ENCODE data around the gene PLCD3.
"Not testable (repeated sequence)": the region's sequence is repeated elsewhere in the genome, so short reads cannot be mapped to it uniquely, and the experiment has no call there.

PLCD3 gene

DNA sequence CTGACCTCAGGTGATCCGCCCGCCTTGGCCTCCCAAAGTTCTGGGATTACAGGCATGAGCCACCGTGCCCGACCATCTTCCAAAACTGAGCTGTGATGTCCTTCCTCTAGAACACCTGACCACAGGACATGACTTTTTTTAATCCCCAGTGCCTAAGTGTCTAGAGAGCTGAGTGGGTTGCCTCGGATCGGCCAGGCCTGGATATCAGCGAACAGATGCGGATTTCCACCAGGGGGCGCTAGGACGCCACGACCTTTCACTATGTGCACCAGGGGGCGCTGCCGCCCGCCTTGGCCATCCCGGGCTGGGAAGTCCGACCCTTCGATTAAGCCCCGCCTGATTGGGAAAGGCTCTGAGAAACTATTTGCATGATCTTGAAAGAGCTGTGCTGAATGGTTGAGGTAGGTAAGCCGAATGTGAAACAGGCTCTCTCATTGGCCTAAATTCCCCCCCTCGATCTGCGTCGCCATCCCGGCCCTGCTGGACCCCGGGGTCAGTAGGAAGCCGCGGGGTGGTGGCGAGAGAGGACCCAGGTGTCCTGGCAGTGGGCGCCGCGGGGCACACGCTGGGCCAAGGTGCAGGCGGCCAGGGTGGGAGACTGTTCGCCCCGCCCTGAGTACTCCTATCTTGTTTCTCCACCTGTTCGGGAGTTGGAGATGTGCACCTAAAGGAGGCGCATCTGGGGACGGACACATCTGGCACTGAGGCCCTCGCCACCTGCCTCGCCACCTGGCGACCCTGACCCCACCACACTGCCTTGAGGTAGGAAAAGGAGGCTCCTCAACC is 3.1 kb upstream of the PLCD3 start, which contains the start of gene ACBD4:
ACBD4 (plus strand) TSS at position 496 of the 786 bp plus-strand sequence. CDS start 458 bp downstream, outside the sequence.
- peak; percentile 90 to 93 for DNase-seq (ENCODE audit: low read depth in 2 of 2)

DNA sequence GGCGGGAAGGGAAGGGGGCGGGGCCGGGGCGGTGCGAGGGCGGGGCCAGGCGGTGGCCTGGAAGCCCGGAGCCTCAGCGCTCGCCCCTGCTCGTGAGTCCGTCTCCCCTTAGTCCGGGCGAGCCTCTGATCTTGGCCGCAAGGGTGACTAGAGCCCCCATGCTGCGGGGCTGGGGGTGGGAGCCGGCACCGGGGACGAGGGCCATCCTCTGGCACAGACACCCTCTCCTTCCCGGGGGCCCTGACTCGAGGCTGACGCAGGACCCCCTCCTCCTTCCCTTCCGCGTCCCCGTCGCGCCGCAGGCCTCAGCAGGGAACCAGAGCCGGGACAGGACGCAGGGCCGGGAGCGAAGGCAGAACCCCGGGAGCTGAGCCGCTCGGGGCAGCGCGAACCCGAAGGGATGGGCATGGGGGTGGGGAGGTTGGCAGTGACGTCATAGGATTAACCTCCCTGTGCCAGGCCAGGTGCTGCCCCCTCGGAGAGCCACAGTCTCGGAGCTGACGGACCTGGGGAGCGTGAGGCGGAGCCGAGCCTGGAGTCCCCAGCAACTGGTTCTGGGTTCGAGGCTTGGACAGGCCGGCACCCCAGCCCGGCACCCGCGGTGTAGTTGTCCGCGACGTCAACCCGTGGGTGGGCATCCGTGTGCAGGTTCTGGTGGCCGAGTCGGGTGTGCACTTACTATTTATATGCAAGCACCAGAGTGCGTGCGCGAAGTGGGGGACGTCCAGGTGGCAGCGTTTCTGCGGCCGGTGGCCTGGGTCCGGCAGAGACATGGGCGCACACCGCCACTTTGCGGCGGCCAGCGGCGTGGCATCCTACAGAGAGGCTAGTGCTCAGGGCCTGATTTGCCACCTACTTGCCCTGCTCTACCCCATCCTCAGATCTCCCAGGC is 503 bp upstream of the PLCD3 start:
- no peak for DNase-seq (ENCODE audit: low read depth in 2 of 2)

DNA sequence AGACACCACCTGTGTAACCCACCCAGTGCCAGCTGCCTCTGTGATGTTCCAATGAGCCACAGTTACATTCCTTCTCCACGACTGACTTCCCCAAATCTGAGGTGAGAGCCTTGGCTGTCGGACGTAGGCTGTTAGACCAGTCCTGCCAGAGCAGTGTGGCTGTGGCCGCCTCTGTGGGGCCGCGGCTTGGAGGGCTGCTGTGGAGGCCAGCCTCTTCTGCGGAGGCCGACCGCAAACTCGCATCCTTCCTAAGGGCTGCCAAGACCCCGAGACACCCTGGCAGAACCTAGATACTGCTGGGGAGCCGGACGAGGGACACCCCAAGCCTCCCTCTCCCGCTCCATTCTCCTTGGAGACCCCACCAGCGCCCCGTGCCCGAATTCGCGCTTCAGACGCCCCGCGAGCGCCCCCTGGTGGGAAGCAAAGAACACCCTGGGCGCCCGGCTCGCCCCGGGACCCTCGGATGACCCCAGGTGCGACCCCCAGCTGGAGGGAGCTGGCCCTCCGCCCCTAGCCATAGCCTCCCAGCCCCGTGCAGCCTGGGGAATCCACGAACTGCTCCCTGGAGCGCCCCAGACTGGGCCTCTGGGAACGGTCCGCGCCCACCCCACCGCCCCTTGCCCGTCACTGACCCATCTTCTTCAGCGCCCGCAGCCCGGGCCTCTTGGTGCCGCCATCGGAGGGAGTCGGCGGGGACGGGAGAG is 547 bp downstream of the PLCD3 start:
- DNase-seq (ENCODE audit: low read depth in 2 of 2): no peak

DNA sequence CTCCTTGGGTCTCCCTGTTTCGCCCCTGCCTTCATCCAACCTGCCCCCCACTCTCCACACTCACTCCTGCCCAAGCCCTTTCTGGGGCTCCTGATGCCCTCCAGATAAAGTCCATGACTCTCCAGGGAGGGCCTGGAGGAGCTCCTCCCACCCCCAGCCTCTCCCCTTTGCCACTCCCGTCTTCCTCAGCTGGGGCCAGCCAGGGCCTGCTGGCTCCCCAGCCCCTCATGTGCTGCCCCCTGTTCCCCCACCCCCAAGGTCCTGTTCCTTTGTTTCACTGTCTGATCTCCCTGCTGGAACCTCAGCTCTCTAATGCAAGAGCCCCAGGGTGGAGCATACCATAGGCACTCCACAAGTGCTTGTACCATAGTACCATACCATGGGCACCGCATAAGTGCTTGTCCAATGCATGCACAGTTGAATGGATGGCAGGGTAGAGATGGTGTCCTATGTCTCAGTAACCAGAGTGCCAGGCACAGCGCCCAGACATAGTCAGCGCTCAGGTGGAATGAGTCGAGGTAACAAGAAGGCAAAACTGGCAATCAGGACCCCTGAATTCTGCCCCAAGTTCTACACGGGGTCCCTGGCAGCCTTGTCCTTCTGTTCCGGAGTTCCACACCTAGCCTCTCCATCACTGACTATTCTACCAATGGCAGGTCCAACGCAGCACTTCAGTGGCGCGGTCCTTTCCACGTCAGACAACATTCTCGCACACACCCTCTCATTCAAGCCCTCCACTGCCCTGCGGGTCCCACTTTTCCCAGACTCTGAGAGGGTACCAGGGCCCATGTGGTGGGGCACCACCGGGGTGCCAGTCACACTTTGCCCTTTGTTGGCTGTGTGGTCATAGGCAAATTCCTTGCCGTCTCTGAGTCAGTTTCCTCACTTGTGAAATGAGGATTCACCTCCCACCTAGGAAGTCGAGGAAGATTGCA is 1.4 kb downstream of the PLCD3 start:
- DNase-seq (ENCODE audit: low read depth in 2 of 2): no peak

DNA sequence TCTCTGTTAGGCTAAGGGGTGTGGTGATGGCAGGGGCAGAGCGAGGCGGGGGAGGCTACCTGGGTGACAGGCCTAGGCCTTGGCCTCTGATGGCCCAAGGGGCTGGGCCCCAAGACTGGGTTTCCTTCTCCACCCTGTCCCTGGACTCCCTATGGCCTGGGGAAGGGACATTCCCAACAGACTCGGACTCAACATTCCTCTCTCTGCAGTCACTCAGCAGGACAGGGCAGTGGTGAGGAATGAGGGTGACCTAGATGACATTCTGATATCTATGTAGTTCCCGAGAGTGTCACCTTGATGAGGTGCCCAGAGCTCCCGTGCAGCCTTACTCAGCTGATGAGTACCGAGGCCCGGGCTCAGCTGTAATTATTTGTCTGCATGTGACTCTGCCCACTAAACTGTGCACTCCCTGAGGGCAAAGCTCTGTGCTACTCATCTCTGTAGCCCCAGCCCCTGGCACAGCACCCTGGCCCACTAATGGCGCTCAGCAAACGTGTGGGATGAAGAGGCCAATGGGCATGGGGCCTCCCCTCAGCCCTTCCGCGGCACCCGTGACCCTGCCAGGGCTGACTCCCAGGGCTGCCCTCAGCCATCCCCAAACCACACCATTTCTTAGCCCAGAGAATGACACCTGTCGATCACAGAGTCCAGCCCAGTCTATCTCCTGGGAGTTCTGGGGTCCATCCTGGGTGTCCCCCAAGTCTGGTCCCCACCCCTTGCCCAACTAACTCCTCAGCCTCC is 2.2 kb downstream of the PLCD3 start:
- DNase-seq (ENCODE audit: low read depth in 2 of 2): no peak

DNA sequence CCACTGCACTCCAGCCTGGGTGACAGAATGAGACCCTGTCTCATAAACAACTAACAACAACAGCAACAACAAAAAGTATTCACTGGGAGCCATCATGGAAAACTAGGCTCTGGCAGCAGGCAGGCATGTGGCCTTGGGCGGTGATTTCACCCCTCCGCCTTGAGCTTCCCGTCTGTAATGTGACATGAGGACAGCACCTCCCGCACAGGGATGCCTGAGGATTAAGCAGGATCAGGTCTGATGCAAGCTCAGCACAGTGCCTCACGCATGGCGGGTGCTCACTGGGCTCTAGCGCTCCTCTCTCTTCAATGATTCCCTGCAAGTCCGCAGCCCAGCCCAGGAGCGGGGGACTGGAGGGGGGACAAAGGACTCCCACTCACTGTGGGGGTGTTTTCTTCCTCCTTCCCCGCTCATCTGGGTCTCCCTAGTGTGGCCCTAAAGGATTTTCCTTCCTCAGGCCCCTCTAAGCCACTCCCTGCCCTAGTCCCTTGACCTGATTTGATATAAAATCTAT is 2.8 kb downstream of the PLCD3 start:
- DNase-seq (ENCODE audit: low read depth in 2 of 2): no peak

- DNase-seq (ENCODE audit: low read depth in 2 of 2): no peak
Observed at GRCh38 chr17:45128989-45129388, 3.3 kb downstream of the PLCD3 start.

- DNase-seq (ENCODE audit: low read depth in 2 of 2): no peak
Observed at GRCh38 chr17:45128331-45128730, 4.0 kb downstream of the PLCD3 start.

GRCh38 chr17:45127548-45128300 is 4.6 kb downstream of the PLCD3 start:
- no peak for DNase-seq (ENCODE audit: low read depth in 2 of 2)

- DNase-seq (ENCODE audit: low read depth in 2 of 2): no peak
Observed at GRCh38 chr17:45127207-45127547, 5.1 kb downstream of the PLCD3 start.

DNA sequence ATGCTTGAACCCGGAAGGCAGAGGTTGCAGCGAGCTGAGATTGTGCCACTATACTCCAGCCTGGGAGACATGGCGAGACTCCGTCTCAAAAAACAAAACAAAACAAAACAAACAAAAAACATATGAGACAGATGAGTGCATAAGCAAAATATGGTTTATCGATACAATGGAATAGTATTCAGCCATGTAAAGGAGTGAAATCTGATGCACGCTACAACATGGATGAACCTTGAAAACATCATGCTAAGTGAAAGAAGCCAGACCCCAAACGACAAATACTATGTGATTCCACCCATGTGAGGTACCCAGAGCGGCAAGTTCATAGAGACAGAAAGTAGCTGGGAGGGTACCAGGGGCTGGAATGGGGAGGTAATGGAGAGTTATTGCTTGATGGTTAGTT is 6.8 kb downstream of the PLCD3 start:
- no peak for DNase-seq (ENCODE audit: low read depth in 2 of 2)

GRCh38 chr17:45124797-45125122 is 7.6 kb downstream of the PLCD3 start:
- DNase-seq (ENCODE audit: low read depth in 2 of 2): not testable (repeated sequence)

GRCh38 chr17:45123930-45124796 is 8.2 kb downstream of the PLCD3 start:
- DNase-seq (ENCODE audit: low read depth in 2 of 2): peak; percentile 42 to 49

- no peak for DNase-seq (ENCODE audit: low read depth in 2 of 2)
Observed at GRCh38 chr17:45123076-45123770, 9.1 kb downstream of the PLCD3 start.

- no peak for DNase-seq (ENCODE audit: low read depth in 2 of 2)
Observed at GRCh38 chr17:45121055-45121454, 11.3 kb downstream of the PLCD3 start.

- no peak for DNase-seq (ENCODE audit: low read depth in 2 of 2)
Observed at GRCh38 chr17:45120558-45120957, 11.8 kb downstream of the PLCD3 start.

DNA sequence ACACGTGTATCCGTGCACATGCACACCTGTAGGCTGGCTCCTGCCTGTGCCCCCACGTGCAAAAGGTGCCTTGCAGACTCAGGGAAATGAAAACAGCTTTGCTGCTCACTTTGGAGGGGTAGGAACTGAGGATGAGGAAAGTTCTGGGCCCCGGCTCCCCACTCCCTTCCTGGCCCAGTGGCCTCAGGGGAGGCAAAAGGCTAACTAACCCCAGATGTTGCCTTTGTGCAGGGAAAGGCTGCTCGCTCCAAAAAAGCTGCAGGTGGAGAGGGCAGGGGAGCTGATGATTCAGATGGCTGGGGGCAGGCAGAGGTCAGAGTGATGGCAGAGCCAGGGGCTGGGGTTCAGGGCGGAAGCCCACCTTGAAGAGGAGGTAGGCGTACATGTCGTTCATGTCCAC is 12.4 kb downstream of the PLCD3 start:
- no peak for DNase-seq (ENCODE audit: low read depth in 2 of 2)

DNA sequence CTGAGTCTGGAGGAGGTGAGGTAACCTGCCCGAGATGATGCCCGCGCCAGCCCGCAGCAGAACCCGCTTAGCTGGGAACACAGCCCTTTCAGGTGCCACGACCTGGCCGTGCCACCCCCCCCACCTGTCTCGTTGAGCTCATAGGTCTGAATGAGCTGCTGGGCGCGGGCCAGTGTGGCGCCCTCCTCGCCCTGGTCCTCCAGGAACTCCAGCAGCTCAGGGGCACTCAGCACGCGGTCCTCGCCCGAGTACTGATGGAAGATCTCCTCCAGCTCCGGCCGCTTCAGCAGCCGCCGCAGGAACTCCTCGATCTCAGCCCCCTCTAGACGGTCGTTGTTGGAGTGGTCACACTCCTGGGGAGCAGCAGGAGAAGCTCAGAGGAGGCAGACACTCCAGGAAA is 13.6 kb downstream of the PLCD3 start:
- no peak for DNase-seq (ENCODE audit: low read depth in 2 of 2)

Measured in fibroblast of skin of left biceps (primary cell).